ENCODE results near the gene LTBP1. TPM values are rescaled to one million over a fixed set of nuclear protein-coding genes. Genes with fewer than 3 reads are reported as not detected.

LTBP1 gene
- total and polyA plus RNA-seq, 2 of the 13 experiments (the other 11 are each of a cell fraction or from before 2014, with no cell fraction given) = 0.12 to 0.22 TPM

- POLR2A ChIA-PET = no interaction called here
- H3K9me3 ChIP-seq (ENCODE audit: low read length) = no peaks in the 10 kb centered on the region
- ATAC-seq = peak; percentile 49; the same call in 2 of the 3 replicates
- no peak overlapping the region for H3K9ac ChIP-seq (ENCODE audit: insufficient read depth, low read depth, low read length)
- no peak overlapping the region for H3K4me2 ChIP-seq (ENCODE audit: low read depth, low read length)
- in situ Hi-C loops (cut with HindIII; ENCODE audit: extremely low pct_ligation_motif_present, low pct_unique_long_range_greater_than_20kb) (no loop called here), intact Hi-C loops (cut with micrococcal nuclease; ENCODE audit: unreplicated experiment) (no loop called here)
- FAIRE-seq = no peak
- TF ChIP-seq ZNF263 (CRISPR knock-in tag; IDR thresholded peaks at IDR 0.05) (no peak), ZNF282 (IDR thresholded peaks at IDR 0.05; ENCODE audit: partially characterized antibody) (no peak), ZNF615 (CRISPR knock-in tag; IDR thresholded peaks at IDR 0.05; ENCODE audit: borderline replicate concordance) (no peak), ZNF570 (CRISPR knock-in tag; IDR thresholded peaks at IDR 0.05; ENCODE audit: borderline replicate concordance) (no peak), ZMYM4 (CRISPR knock-in tag; IDR thresholded peaks at IDR 0.05) (no peak), NCOR1 (IDR thresholded peaks at IDR 0.05; ENCODE audit: borderline replicate concordance, low read length) (no peak), RELA (CRISPR knock-in tag; IDR thresholded peaks at IDR 0.05) (no peak), DPF2 (CRISPR knock-in tag; IDR thresholded peaks at IDR 0.05; ENCODE audit: borderline replicate concordance, low read depth) (no peak), TARDBP (CRISPR knock-in tag; IDR thresholded peaks at IDR 0.05) (no peak), DBP (CRISPR knock-in tag; IDR thresholded peaks at IDR 0.05; ENCODE audit: not compliant biosample characterization) (no peak), ZNF672 (CRISPR knock-in tag; IDR thresholded peaks at IDR 0.05) (no peak), ARNT (IDR thresholded peaks at IDR 0.05) (no peak), ZBTB44 (CRISPR knock-in tag; IDR thresholded peaks at IDR 0.05) (no peak), SETDB1 (CRISPR knock-in tag; IDR thresholded peaks at IDR 0.05; ENCODE audit: borderline replicate concordance) (no peak), ZNF513 (CRISPR knock-in tag; conservative IDR thresholded peaks at IDR 0.05) (no peak), ZFP36L2 (CRISPR knock-in tag; IDR thresholded peaks at IDR 0.05) (no peak), KAT2B (IDR thresholded peaks at IDR 0.05; ENCODE audit: borderline replicate concordance, low read depth, low read length) (no peak), PLSCR1 (CRISPR knock-in tag; IDR thresholded peaks at IDR 0.05; ENCODE audit: borderline replicate concordance) (no peak)
- peaks cover 2 to 14% of the 10 kb centered on the region in 2 experiments; a peak in 1 of 5 replicates for H3K27me3 ChIP-seq (ENCODE audit: control insufficient read depth in 1 of 2, insufficient read depth in 2 of 2, low read length in 2 of 2)
- BruUV-seq (replicated peaks) = no TSS peak
- DNase-seq (ENCODE audit: low spot score) = no peak
- H4K20me1 ChIP-seq (ENCODE audit: insufficient read depth, low read length) = no peaks in the 10 kb centered on the region
- H3K79me2 ChIP-seq (ENCODE audit: insufficient read depth, low read length) = no peaks in the 10 kb centered on the region
- CTCF ChIA-PET (ENCODE audit: low intra/inter-chr PET ratio, low total read pairs) = no interaction called here
- no peak overlapping the region for H3K4me3 ChIP-seq (replicated peaks in 1 of 3; ENCODE audit: insufficient read depth in 1 of 3, low read depth in 2 of 3, low read length in 3 of 3)
- no peaks in the 10 kb centered on the region for H3K4me1 ChIP-seq (ENCODE audit: insufficient read depth, low read length)
- 35% methylated on average over 12 of the region's 12 CpGs for WGBS (ENCODE audit: low lambda C conversion rate)
- H3K36me3 ChIP-seq (replicated peaks in 1 of 2; ENCODE audit: control insufficient read depth in 1 of 2, insufficient read depth in 2 of 2, low read length in 2 of 2) = no peaks in the 10 kb centered on the region
- no peak overlapping the region for H3K27ac ChIP-seq (ENCODE audit: extremely low read length, insufficient read depth, low read length)
- H2AFZ ChIP-seq (ENCODE audit: low read length) = no peak overlapping the region
Observed at GRCh38 chr2:32900246-32900973, 46.3 kb upstream of the LTBP1 start.

Data from HepG2 (cell line).